ENCODE measurements around the gene ITM2B. TPM values are rescaled to one million over a fixed set of nuclear protein-coding genes. Genes with fewer than 3 reads are reported as not detected.

Gene ITM2B
- total and polyA plus RNA-seq, 2 experiments from 2014 or later: 139 to 318 TPM

DNA sequence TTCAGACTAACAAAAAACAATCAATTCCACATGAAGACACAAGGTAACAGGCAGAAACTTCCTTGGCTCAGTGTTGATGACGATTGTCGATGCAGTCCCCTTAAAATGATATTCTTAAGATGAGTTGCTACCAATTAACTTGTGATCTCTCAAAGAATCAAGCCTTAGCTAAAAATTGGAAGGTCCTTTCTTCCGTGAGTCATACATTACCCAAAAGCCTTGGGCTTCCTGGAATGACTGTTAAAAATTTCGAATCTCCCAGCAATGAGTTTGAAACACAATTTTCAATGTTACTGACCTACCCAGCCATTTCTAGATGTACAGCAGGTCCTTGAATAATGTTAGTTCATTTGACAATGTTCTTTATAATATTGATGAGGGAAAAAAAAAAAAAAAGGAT is 42.5 kb downstream of the ITM2B start:
- Histone ChIP-seq H3K27me3 (ENCODE audit: insufficient read depth) (no peaks in the 10 kb centered on the region), H2AFZ (no peak overlapping the region), H3K27ac (ENCODE audit: low read depth) (no peak overlapping the region), H3K36me3 (ENCODE audit: insufficient read depth) (no peaks in the 10 kb centered on the region), H3F3A (replicated peaks; ENCODE audit: low read depth) (no peaks in the 10 kb centered on the region), H4K20me1 (replicated peaks; ENCODE audit: insufficient read depth) (no peaks in the 10 kb centered on the region), H3K4me2 (no peak overlapping the region), H3K4me1 (ENCODE audit: insufficient read depth) (no peaks in the 10 kb centered on the region), H3K9me2 (ENCODE audit: insufficient read depth) (no peaks in the 10 kb centered on the region), H3K4me3 (no peak overlapping the region), H3K79me2 (replicated peaks; ENCODE audit: insufficient read depth) (no peaks in the 10 kb centered on the region)
- no peaks in the 10 kb centered on the region for H3K4me1 Mint-ChIP-seq
- H3K9me3 Mint-ChIP-seq: no peaks in the 10 kb centered on the region
- TF ChIP-seq STAT1 (IDR thresholded peaks at IDR 0.05; ENCODE audit: unreplicated experiment) (no peak), EZH2phosphoT487 (IDR thresholded peaks at IDR 0.05; ENCODE audit: unreplicated experiment) (no peak), CREB1 (CRISPR knock-in tag; IDR thresholded peaks at IDR 0.05; ENCODE audit: low read depth) (no peak), POLR2AphosphoS5 (IDR thresholded peaks at IDR 0.05; ENCODE audit: low read depth) (no peak)
- no peak overlapping the region for H3K4me3 Mint-ChIP-seq
- ATAC-seq: no peak
- H3K36me3 Mint-ChIP-seq (ENCODE audit: low read depth): no peaks in the 10 kb centered on the region
- peaks cover 1% of the 10 kb centered on the region for H3K27me3 Mint-ChIP-seq (ENCODE audit: insufficient read depth, low read depth, poor library complexity)
- no peak overlapping the region for H3K27ac Mint-ChIP-seq
- no peak for DNase-seq (ENCODE audit: low spot score)

DNA sequence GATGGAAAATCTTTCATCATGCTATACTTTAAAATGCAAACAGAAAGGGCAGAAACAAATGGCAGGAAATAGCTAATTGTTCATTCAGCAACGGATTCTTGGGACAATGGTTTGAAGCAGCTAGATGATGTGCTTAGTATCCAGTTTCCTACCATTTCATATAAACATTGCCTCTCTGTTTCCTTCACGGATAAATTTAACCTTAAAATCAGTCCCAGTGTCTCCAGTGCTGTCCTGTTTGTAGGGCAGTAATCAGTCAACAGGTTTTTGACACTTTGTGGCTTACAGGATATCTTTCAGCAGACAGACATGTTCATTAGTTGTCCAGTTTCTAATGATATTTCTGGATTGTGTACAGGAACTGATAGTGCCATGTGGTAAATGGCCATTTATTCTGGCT is 45.8 kb downstream of the ITM2B start:
- Mint-ChIP-seq H3K27me3 (ENCODE audit: insufficient read depth, low read depth, poor library complexity) (peaks cover 3% of the 10 kb centered on the region), H3K4me3 (no peak overlapping the region), H3K4me1 (no peaks in the 10 kb centered on the region), H3K9me3 (no peaks in the 10 kb centered on the region), H3K36me3 (ENCODE audit: low read depth) (no peaks in the 10 kb centered on the region), H3K27ac (no peak overlapping the region)
- Histone ChIP-seq H3K4me3 (no peak overlapping the region), H2AFZ (no peak overlapping the region), H3K79me2 (replicated peaks; ENCODE audit: insufficient read depth) (no peaks in the 10 kb centered on the region), H3K4me2 (no peak overlapping the region), H3K4me1 (ENCODE audit: insufficient read depth) (no peaks in the 10 kb centered on the region), H4K20me1 (replicated peaks; ENCODE audit: insufficient read depth) (no peaks in the 10 kb centered on the region), H3K9me2 (ENCODE audit: insufficient read depth) (no peaks in the 10 kb centered on the region), H3K36me3 (ENCODE audit: insufficient read depth) (no peaks in the 10 kb centered on the region), H3F3A (replicated peaks; ENCODE audit: low read depth) (no peaks in the 10 kb centered on the region), H3K27ac (ENCODE audit: low read depth) (no peak overlapping the region), H3K27me3 (ENCODE audit: insufficient read depth) (no peaks in the 10 kb centered on the region)
- DNase-seq (ENCODE audit: low spot score) (no peak), ATAC-seq (no peak)
- no peak for TF ChIP-seq POLR2AphosphoS5 (IDR thresholded peaks at IDR 0.05; ENCODE audit: low read depth)
- TF ChIP-seq ETS1 (IDR thresholded peaks at IDR 0.05): no peak
- no peak for TF ChIP-seq CTCF (conservative IDR thresholded peaks at IDR 0.05; ENCODE audit: low read depth in 2 of 2)
- no peak for TF ChIP-seq NANOG (IDR thresholded peaks at IDR 0.05; ENCODE audit: borderline replicate concordance)
- no peak for TF ChIP-seq STAT1 (IDR thresholded peaks at IDR 0.05; ENCODE audit: unreplicated experiment)
- TF ChIP-seq, protein P1, sequence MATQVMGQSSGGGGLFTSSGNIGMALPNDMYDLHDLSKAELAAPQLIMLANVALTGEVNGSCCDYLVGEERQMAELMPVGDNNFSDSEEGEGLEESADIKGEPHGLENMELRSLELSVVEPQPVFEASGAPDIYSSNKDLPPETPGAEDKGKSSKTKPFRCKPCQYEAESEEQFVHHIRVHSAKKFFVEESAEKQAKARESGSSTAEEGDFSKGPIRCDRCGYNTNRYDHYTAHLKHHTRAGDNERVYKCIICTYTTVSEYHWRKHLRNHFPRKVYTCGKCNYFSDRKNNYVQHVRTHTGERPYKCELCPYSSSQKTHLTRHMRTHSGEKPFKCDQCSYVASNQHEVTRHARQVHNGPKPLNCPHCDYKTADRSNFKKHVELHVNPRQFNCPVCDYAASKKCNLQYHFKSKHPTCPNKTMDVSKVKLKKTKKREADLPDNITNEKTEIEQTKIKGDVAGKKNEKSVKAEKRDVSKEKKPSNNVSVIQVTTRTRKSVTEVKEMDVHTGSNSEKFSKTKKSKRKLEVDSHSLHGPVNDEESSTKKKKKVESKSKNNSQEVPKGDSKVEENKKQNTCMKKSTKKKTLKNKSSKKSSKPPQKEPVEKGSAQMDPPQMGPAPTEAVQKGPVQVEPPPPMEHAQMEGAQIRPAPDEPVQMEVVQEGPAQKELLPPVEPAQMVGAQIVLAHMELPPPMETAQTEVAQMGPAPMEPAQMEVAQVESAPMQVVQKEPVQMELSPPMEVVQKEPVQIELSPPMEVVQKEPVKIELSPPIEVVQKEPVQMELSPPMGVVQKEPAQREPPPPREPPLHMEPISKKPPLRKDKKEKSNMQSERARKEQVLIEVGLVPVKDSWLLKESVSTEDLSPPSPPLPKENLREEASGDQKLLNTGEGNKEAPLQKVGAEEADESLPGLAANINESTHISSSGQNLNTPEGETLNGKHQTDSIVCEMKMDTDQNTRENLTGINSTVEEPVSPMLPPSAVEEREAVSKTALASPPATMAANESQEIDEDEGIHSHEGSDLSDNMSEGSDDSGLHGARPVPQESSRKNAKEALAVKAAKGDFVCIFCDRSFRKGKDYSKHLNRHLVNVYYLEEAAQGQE (IDR thresholded peaks at IDR 0.05; ENCODE audit: unreplicated experiment): no peak
- TF ChIP-seq EZH2 (IDR thresholded peaks at IDR 0.05; ENCODE audit: low read depth, unreplicated experiment): no peak
- no peak for TF ChIP-seq EZH2phosphoT487 (IDR thresholded peaks at IDR 0.05; ENCODE audit: unreplicated experiment)
- no peak for TF ChIP-seq JUNB (IDR thresholded peaks at IDR 0.05; ENCODE audit: unreplicated experiment)

Measured in GM23338 (cell line).